Left lung (tissue), 10 donors: ENCODE data around the gene ST14. TPM values are rescaled to one million over a fixed set of nuclear protein-coding genes. Genes with fewer than 3 reads are reported as not detected.

ENCODE experiments used
- ATAC-seq: fragments of 200-7000 bp; cut with Tn5 transposase; one replicate; pipeline ENCODE4 v1.9.1; 2020; ENCODE audit warnings: moderate library complexity
- DNase-seq, 4 donors: peaks; one replicate each; pipeline ENCODE4 v3.0.0-alpha.2; 2013 to 2020
- H3K27ac ChIP-seq, 2 donors: fragments of 200-600 bp; sonication (generic) in 1 of 2; one replicate each; pipeline versions ENCODE4 v1.5.0 to v1.8.0; 2020 to 2021
- H3K27me3 ChIP-seq, 2 donors: fragments of 200-600 bp; sonication (generic) in 1 of 2; one replicate each; pipeline versions ENCODE4 v1.5.0 to v1.8.0; 2020 to 2021
- H3K36me3 ChIP-seq, 2 donors: fragments of 200-600 bp; sonication (generic) in 1 of 2; one replicate each; pipeline versions ENCODE4 v1.5.0 to v1.8.0; 2020 to 2021
- H3K4me1 ChIP-seq, 2 donors: fragments of 200-600 bp; one replicate each; pipeline ENCODE4 v1.8.0; 2021
- H3K4me3 ChIP-seq, 2 donors: fragments of 200-600 bp; sonication (generic) in 1 of 2; one replicate each; pipeline versions ENCODE4 v1.5.0 to v1.8.0; 2020 to 2021; ENCODE audit warnings: mild to moderate bottlenecking in 1 of 2
- H3K9me3 ChIP-seq, 2 donors: fragments of 200-600 bp; sonication (generic) in 1 of 2; one replicate each; pipeline versions ENCODE4 v1.5.0 to v1.8.0; 2020 to 2021
- intact Hi-C, 2 donors: fragments of 100-400 bp; cut with DNase I; formaldehyde crosslinking; loops; one replicate each; pipeline versions ENCODE4 v1.11.2 to v1.14.2; 2022
- polyA plus RNA-seq, 6 donors: library from polyadenylated mRNA; unstranded; fragments of 120-200 nt; gene quantifications; one replicate each; pipeline ENCODE4 v1.2.1, GENCODE V29; 2013; ENCODE audit not compliant: insufficient read length in 6 of 6
- total RNA-seq, 2 donors: library from RNA; stranded (reverse); fragmentation: NEBNext Ultra II Directional; extraction: Animal tissue kit (Norgen Biotek cat#: 25700); gene quantifications; one replicate each; pipeline ENCODE4 v1.2.1, GENCODE V29; 2021
- TF ChIP-seq, protein P1 (sequence below), 2 donors: fragments of 200-600 bp; sonication (generic) in 1 of 2; IDR thresholded peaks; one replicate each; pipeline versions ENCODE4 v1.5.0 to v1.8.0; 2021; ENCODE audit warnings: antibody characterized with exemption in 2 of 2
- donor health status: DM: no; HTN: yes; CAD: no.
- donor health status: DM: no; HTN: no; CAD: no.

The ST14 gene
- total and polyA plus RNA-seq, 8 donors = 30.6 to 107 (median 37.8) TPM

DNA sequence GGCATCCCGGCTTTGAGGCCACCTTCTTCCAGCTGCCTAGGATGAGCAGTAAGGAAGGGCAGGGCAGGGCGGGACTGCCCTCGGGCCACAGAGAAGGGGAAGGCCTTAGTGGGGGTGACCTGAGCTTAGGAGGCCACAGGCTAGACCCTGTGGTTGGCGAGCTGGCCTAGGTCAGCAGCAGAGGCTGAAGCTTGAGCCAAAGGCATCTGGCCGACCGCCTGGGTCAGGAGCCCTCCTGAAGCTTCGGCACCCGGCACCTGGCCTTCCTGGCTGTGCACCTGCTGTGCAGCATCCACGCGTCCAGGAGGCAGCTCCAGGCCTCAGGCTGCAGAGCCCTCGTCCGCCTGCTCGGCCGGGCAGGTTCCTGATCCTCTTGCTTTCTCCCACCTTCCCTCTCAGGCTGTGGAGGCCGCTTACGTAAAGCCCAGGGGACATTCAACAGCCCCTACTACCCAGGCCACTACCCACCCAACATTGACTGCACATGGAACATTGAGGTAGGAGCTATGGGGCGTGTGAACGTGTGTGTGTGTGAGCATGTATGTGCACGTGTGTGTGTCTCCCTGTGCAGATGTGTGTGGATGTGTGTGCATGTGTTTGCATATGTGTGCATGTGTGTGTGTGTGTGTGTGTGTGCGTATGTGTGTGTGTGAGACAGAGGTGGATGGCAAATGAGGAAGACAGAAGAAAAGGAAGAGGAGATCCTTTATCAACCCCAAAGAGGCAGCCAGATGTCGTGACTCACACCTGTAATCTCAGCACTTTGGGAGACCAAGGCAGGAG, 34.9 kb downstream of the ST14 start:
- no peak for DNase-seq
- Histone ChIP-seq H3K4me1 (peaks cover 0 to 4% of the 10 kb centered on the region in 2 donors), H3K36me3 (peaks cover 0 to 53% of the 10 kb centered on the region in 2 donors), H3K9me3 (no peaks in the 10 kb centered on the region), H3K27ac (no peak overlapping the region), H3K4me3 (no peak overlapping the region), H3K27me3 (no peaks in the 10 kb centered on the region)
- intact Hi-C loops = no loop called here
- ATAC-seq = no peak
- TF ChIP-seq, protein P1, sequence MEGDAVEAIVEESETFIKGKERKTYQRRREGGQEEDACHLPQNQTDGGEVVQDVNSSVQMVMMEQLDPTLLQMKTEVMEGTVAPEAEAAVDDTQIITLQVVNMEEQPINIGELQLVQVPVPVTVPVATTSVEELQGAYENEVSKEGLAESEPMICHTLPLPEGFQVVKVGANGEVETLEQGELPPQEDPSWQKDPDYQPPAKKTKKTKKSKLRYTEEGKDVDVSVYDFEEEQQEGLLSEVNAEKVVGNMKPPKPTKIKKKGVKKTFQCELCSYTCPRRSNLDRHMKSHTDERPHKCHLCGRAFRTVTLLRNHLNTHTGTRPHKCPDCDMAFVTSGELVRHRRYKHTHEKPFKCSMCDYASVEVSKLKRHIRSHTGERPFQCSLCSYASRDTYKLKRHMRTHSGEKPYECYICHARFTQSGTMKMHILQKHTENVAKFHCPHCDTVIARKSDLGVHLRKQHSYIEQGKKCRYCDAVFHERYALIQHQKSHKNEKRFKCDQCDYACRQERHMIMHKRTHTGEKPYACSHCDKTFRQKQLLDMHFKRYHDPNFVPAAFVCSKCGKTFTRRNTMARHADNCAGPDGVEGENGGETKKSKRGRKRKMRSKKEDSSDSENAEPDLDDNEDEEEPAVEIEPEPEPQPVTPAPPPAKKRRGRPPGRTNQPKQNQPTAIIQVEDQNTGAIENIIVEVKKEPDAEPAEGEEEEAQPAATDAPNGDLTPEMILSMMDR (IDR thresholded peaks at IDR 0.05) = no peak

DNA sequence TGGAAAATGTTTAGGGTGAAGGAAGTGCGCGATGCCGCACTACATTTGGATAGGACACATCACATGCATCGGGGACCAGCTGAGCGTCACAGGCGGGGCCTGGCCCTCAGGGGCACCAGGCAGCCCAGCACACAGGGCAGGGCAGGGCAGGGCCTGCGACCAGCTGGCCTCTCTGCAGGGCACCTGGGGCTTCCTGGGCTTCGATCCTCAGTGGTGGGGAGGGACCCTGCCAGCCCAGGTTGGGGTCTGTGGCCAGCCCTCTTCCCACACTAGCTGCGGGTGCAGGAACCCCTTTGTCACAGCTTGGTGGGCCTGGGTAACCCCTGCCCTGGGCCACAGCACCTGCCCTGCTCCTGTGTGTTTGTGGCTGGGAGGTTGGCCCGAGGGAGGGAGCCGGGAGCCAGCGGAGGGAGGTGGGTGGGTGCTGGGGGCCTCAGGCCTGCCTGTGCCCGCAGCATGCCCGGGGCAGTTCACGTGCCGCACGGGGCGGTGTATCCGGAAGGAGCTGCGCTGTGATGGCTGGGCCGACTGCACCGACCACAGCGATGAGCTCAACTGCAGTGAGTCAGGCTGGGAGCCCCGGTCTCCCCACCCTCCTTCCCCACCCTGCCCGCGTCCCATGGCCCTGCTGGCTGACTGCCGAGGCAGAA, 37.9 kb downstream of the ST14 start:
- intact Hi-C loops = no loop called here

DNA sequence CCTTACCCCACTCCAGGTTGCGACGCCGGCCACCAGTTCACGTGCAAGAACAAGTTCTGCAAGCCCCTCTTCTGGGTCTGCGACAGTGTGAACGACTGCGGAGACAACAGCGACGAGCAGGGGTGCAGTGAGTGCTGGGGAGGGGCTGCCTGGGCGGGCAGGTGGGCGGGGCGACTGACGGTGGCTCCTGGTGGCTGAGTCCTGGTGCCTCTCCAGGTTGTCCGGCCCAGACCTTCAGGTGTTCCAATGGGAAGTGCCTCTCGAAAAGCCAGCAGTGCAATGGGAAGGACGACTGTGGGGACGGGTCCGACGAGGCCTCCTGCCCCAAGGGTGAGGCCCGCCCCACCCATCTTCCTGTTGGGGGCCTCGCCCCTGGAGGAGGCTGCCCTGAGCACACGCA, 38.7 kb downstream of the ST14 start:
- DNase-seq (peak in 1 of 4 donors; percentile 25), ATAC-seq (no peak)
- Histone ChIP-seq H3K9me3 (no peaks in the 10 kb centered on the region), H3K4me1 (no peaks in the 10 kb centered on the region), H3K27ac (no peak overlapping the region), H3K36me3 (peaks cover 0 to 80% of the 10 kb centered on the region in 2 donors), H3K4me3 (no peak overlapping the region), H3K27me3 (no peaks in the 10 kb centered on the region)
- TF ChIP-seq, protein P1 (IDR thresholded peaks at IDR 0.05) = no peak
- intact Hi-C loops = no loop called here

More for the DNA sequence above, 37.9 kb downstream of the ST14 start:
- H3K4me1 ChIP-seq = no peaks in the 10 kb centered on the region
- no peak overlapping the region for H3K27ac ChIP-seq
- no peak overlapping the region for H3K4me3 ChIP-seq
- DNase-seq = peak in 1 of 4 donors; percentile 71
- H3K9me3 ChIP-seq = no peaks in the 10 kb centered on the region
- H3K27me3 ChIP-seq = no peaks in the 10 kb centered on the region
- TF ChIP-seq, protein P1 (IDR thresholded peaks at IDR 0.05) = no peak
- no peak for ATAC-seq
- H3K36me3 ChIP-seq = peaks cover 0 to 76% of the 10 kb centered on the region in 2 donors

DNA sequence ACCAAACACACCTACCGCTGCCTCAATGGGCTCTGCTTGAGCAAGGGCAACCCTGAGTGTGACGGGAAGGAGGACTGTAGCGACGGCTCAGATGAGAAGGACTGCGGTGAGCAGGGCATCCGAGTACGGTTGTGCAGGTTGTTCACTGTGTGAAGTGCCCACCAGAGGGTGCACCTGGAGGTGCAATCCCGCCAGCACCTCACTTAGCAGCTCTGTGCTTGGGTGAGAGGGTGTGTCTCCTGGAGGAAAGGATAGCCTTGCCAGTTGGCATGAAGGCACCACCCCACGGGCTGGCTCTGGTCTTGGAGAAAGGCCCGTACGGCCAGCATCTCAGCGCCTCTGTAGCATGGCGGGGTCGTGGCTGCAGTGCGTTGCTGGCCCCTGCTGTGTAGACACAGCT, 39.4 kb downstream of the ST14 start:
- intact Hi-C loops = no loop called here
- peaks cover 0 to 78% of the 10 kb centered on the region in 2 donors for H3K36me3 ChIP-seq
- no peak overlapping the region for H3K27ac ChIP-seq
- no peak for ATAC-seq
- H3K4me3 ChIP-seq = no peak overlapping the region
- H3K9me3 ChIP-seq = no peaks in the 10 kb centered on the region
- no peaks in the 10 kb centered on the region for H3K4me1 ChIP-seq
- H3K27me3 ChIP-seq = no peaks in the 10 kb centered on the region
- no peak for DNase-seq
- TF ChIP-seq, protein P1 (IDR thresholded peaks at IDR 0.05) = no peak

DNA sequence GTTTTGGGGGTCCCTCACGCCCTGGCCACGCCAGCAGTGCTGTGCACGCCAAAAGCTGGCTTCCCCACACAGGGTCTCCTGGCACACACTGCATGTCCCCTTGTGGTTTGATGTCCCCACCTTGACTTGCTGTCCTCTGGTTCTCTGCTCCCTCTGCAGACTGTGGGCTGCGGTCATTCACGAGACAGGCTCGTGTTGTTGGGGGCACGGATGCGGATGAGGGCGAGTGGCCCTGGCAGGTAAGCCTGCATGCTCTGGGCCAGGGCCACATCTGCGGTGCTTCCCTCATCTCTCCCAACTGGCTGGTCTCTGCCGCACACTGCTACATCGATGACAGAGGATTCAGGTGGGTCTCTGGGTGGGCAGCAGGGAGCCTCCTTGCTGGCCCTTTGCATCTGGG, 40.2 kb downstream of the ST14 start:
- intact Hi-C loops = loop anchor here in 1 of 2 donors (10.0 kb wide), 1 partner anchor 665 kb away; no protein-coding TSS in a partner anchor
- peaks cover 0 to 69% of the 10 kb centered on the region in 2 donors for H3K36me3 ChIP-seq
- no peak for ATAC-seq

More for the DNA sequence above, 40.2 kb downstream of the ST14 start:
- TF ChIP-seq, protein P1 (IDR thresholded peaks at IDR 0.05) = no peak
- no peaks in the 10 kb centered on the region for H3K4me1 ChIP-seq
- H3K4me3 ChIP-seq = no peak overlapping the region
- no peak overlapping the region for H3K27ac ChIP-seq
- DNase-seq = no peak
- no peaks in the 10 kb centered on the region for H3K27me3 ChIP-seq
- H3K9me3 ChIP-seq = no peaks in the 10 kb centered on the region
